Cardiac muscle cell (in vitro differentiated cells and primary cell): Measurements from ENCODE around the gene VCAN. TPM values are rescaled to one million over a fixed set of nuclear protein-coding genes. Genes with fewer than 3 reads are reported as not detected.

Source experiments
- DNase-seq, 2 donors: peaks; one replicate each; pipeline versions ENCODE4 v3.0.0 to v3.0.0-alpha.2; 2010 to 2017; ENCODE audit warnings: low read depth in 1 of 2, low spot score in 1 of 2
- H3K27ac ChIP-seq: fragments of 200-600 bp; sonication (generic); 2 replicates; pipeline ENCODE4 v1.5.1; 2016
- H3K27me3 ChIP-seq: fragments of 200-600 bp; sonication (generic); 2 replicates; pipeline ENCODE4 v1.6.0; 2016; ENCODE audit warnings: control low read depth
- H3K36me3 ChIP-seq: fragments of 200-600 bp; sonication (generic); 2 replicates; pipeline ENCODE4 v1.5.1; 2016; ENCODE audit warnings: control low read depth
- H3K4me1 ChIP-seq: fragments of 200-600 bp; sonication (generic); 2 replicates; pipeline ENCODE4 v1.8.1; 2017; ENCODE audit warnings: low read depth, mild to moderate bottlenecking, mixed run types
- H3K4me3 ChIP-seq: fragments of 200-600 bp; sonication (generic); 2 replicates; pipeline ENCODE4 v1.5.1; 2016; ENCODE audit warnings: mild to moderate bottlenecking
- H3K9me3 ChIP-seq: fragments of 200-600 bp; sonication (generic); 2 replicates; pipeline ENCODE4 v1.5.1; 2017; ENCODE audit warnings: low read depth, mild to moderate bottlenecking, control low read depth
- CTCF ChIP-seq: IDR thresholded peaks from 2 replicates; pipeline ENCODE4 v1.5.1; 2012; ENCODE audit warnings: low read depth, mild to moderate bottlenecking, low read length
- polyA plus RNA-seq: library from polyadenylated mRNA; unstranded; fragments of >200 nt; fragmentation: Nextera tagmentation; extraction: Ambion mirVana; gene quantifications from 2 replicates; pipeline ENCODE4 v1.2.1, GENCODE V29; 2016
- total RNA-seq: library from RNA; depleted of rRNA; stranded (reverse); fragments of >200 nt; gene quantifications from 2 replicates; pipeline ENCODE4 v1.2.3, GENCODE V29; 2016

VCAN gene
- total RNA-seq (414 and 618 TPM in 2 replicates), polyA plus RNA-seq (184 and 273 TPM in 2 replicates)

GRCh38 chr5:83471405-83472212 is at the start of gene VCAN:
Gene VCAN (plus strand): TSS chr5:83471744. CDS start chr5:83483519, 11,775 bp downstream.
- no peaks in the 10 kb centered on the region for H3K36me3 ChIP-seq
- H3K27me3 ChIP-seq, result no peaks in the 10 kb centered on the region
- H3K27ac ChIP-seq, result peak within 1 kb of the TSS; percentile 78
- no peaks in the 10 kb centered on the region for H3K9me3 ChIP-seq
- peak; percentile 93 to 94 for DNase-seq
- peak within 1 kb of the TSS; percentile 90 for H3K4me3 ChIP-seq
- no peak for TF ChIP-seq CTCF
- H3K4me1 ChIP-seq, result peaks cover 19% of the 10 kb centered on the region

GRCh38 chr5:83422284-83422683 is 49.3 kb upstream of the VCAN start:
- no peak overlapping the region for H3K4me3 ChIP-seq
- H3K27ac ChIP-seq, result no peak overlapping the region
- no peak for DNase-seq
- no peaks in the 10 kb centered on the region for H3K4me1 ChIP-seq
- H3K36me3 ChIP-seq, result no peaks in the 10 kb centered on the region
- no peaks in the 10 kb centered on the region for H3K27me3 ChIP-seq
- no peaks in the 10 kb centered on the region for H3K9me3 ChIP-seq
- no peak for TF ChIP-seq CTCF

GRCh38 chr5:83426855-83427254 is 44.7 kb upstream of the VCAN start:
- no peaks in the 10 kb centered on the region for H3K9me3 ChIP-seq
- H3K27ac ChIP-seq, result no peak overlapping the region
- no peaks in the 10 kb centered on the region for H3K27me3 ChIP-seq
- DNase-seq, result no peak
- H3K36me3 ChIP-seq, result no peaks in the 10 kb centered on the region
- H3K4me3 ChIP-seq, result no peak overlapping the region
- H3K4me1 ChIP-seq, result peaks cover 10% of the 10 kb centered on the region
- no peak for TF ChIP-seq CTCF

- no peak overlapping the region for H3K4me3 ChIP-seq
- no peaks in the 10 kb centered on the region for H3K9me3 ChIP-seq
- DNase-seq, result peak in 1 of 2 donors; percentile 47
- H3K27ac ChIP-seq, result no peak overlapping the region
- peaks cover 10% of the 10 kb centered on the region for H3K4me1 ChIP-seq
- no peak for TF ChIP-seq CTCF
- no peaks in the 10 kb centered on the region for H3K36me3 ChIP-seq
- H3K27me3 ChIP-seq, result no peaks in the 10 kb centered on the region
Measured at GRCh38 chr5:83428126-83428525, 43.4 kb upstream of the VCAN start.

GRCh38 chr5:83428890-83429289 is 42.7 kb upstream of the VCAN start:
- DNase-seq, result no peak
- Histone ChIP-seq H3K27me3 (no peaks in the 10 kb centered on the region), H3K27ac (no peak overlapping the region), H3K4me3 (no peak overlapping the region), H3K9me3 (no peaks in the 10 kb centered on the region), H3K36me3 (no peaks in the 10 kb centered on the region), H3K4me1 (peaks cover 10% of the 10 kb centered on the region)
- TF ChIP-seq CTCF, result no peak
